Measurements from ENCODE around the gene CABLES1.
"Not testable (repeated sequence)": the region's sequence is repeated elsewhere in the genome, so short reads cannot be mapped to it uniquely, and the experiment has no call there.

CABLES1 gene

DNA sequence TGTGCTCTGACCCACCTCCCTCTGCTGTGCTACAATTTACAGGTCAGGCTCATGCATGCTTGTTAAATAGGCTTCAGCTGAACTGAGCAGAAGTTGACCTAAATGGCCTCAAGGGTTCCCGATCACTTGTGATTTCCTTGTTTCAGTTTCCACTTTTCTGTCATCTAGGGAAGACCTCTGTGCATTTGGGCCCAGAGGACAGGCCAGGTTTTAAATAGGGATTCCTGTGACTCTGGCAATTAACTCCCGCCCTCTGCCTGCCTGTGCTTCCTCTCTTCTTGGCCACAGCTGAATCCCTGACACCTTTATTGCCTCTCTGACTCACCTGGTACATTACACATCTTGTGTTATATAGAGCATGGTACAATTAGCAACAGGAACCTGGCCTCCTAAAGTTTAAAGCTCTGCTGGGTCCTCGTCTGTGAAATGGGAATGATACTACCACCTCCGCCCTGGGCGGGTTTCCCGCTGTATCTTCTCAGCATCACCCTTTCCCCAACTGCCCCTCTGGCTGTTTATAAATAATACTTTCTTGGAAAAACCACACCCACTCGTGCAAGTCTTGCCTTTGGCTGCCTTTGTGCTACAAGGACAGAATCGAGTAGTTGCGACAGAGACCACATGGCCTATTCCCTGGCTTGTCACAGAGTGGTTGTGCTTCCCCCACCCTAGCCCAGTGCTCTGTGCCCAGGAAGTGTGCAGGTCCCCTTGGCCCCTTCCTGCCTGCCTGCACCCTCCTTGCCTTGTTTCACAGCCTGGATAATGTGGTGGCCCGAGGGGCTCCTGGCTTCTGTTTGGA lies 7.9 kb downstream of the CABLES1 start:
- peak; percentile 19 for DNase-seq

DNA sequence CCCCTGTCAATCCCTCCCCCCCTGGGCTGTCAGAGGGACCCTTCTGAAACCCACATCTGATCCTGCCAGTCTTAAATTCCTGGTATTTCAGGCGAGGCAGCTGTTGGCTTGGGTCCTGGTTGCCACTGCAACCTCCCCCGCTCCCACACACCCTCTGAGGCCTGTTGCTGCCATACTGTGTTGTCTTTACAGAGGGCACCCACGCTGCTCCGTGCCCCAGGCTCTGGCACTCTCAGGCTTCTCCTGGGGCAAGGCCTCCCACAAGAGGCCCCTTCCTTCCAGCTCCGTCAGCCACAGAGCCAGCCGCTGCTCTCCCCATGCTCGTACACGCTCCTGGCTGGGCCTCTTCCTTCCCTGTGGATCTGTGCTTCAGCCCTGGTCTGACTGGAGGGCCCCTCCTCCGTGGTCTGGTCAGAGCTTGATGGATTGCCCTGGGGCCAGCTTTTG lies 8.6 kb downstream of the CABLES1 start:
- DNase-seq, result no peak

DNA sequence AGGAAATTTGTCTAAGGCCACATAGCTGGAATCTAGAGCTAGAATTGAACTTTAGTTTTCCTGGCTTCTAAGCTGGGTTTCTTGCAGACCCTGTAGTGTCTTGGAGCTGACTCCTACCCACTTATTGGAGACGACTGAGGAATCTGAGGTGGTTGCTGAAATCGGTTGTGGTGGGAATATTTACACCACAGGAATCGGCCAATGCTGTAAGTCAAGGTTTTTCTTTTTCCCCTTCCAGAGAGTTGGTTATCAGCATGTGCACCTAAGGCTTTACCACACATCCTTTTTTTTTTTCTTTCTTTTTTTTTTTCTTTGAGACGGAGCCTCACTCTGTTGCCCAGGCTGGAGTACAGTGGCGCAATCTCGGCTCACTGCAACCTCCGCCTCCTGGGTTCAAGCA lies 9.4 kb downstream of the CABLES1 start:
- DNase-seq, result no peak

DNA sequence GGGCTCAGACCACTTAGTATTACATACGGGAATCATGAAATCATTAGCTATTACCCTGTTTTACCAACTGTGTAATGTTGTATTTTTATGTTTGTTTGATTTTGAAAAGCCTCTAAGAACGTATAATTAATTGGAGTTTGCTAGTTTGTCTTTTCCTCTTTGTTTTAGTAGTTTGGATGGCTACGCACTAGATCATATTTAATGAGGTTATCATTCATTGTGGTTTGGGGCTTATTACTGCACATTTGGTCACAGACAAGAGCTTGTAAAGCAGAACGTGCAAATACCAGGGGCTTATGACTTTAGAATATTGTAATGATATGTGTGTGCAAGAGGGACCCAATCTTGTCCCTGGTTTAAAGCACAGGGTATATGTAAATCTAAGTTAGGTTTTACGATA lies 10.3 kb downstream of the CABLES1 start:
- DNase-seq, result no peak

DNA sequence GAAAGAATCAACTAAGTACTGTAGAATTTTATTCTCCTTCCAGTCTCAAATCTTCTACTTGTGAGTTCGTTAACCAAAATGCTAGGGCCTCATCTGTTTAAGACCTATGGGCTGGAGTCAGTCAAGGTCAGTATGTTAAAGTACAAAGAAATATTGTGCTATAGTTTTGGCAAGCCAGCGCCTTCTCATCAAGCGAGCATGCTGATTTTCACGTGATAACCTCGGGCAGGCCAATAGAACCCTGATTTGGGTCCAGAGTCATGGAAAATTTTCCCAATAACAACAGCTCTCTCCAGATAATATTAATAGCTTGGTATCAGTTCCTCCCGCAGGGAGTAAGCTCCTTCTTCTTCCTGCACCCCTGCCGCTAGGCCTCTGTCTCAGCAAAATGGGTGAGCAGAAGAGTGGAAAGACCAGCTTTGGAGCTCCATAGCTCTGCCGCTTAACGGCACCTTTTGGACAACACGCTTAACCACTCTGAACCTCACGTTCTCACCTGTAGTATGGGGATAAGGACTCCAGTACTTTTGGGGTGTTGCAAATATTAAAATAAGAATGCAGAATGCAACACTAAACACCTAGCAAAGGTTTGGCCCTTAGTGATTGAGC lies 11.7 kb downstream of the CABLES1 start:
- no peak for DNase-seq

DNA sequence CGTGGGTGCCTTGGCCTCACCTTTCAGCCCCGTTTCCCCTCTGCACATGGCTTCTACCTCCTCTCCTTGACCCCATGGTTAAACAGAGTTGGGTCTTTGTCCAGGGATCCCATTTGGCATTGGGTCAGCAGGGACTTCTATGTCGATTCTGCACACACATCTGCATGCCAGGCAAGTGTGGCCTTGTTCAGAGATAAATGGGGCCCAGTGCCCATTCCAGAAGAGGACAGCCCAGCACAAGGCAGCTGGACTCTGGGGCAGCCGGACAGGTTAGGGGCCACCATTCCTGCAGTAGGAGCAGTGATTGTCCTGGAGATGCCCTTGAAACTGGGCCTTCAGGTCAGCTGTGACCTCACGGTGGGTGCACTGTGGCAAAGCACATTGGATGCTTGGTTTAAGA lies 13.1 kb downstream of the CABLES1 start:
- DNase-seq, result no peak

DNA sequence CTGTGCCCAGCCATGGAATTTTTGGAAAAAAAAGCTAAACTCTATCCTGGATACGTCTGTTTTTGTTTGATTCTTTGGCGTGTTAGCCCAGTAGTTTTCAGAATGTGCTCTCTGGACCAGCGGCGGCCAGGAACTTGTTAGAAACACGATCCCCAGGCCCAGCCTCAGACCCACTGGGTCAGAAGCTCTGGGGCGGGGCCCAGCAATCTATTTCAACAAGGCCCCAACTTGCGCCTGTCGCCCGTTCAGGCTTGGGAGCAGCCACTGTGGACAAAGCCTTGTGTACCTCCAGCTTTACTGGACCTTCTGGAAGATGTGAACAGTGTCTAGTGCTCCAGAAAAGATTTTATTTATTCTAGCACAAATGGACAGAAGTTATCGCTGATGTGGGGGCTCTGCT lies 14.3 kb downstream of the CABLES1 start:
- no peak for DNase-seq

DNA sequence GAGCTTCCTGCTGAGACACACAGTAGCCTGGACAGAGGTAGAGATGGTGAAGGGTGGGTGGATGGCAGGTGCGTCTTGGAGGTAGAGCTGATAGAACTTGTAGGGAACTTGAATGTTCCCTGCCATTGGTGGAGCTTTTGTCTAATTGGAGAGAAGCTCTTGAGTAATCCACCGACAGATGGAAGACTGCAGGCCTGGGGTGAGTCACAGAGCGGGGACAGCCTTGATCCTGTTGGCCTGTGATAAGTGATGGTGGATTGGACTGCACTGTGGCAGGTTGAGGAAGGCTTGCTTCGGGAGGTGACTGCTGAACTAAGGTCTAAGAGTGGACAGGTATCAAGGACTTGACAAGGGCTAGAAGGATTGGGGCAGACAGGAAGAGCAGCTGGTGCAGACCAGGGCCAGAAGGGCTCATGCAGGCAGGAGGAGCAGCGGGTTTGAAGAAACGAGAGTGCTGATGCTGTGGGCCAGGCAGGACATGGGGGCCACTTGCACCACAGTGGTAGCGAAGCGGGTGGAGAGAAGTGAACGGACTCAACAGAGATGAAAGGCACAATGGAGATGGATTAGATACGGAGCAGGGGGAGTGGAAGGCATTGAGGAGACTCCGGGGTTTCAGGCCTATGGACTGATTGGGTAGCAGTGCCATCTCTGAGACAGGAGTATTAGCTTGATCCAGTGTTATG lies 16.3 kb downstream of the CABLES1 start:
- DNase-seq, result no peak

DNA sequence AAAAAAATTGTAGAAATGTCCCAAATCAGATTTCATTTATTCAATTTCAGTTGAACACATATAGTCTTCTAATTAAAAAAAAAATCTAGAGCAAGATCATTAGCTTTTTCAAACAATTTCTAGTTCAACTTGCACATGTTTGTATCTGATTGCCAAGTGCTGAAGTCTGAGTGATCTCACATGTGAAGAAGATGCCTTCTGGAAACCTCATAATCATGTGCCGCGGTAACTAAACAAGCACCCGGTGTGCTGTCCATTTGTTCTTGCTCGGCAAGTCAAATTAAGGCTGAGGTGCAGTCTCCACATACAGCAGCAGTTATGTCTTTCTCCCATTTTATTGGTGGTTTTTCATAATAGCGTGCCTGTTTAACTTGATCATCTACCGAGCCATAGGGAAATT lies 18.7 kb downstream of the CABLES1 start:
- DNase-seq, result no peak

DNA sequence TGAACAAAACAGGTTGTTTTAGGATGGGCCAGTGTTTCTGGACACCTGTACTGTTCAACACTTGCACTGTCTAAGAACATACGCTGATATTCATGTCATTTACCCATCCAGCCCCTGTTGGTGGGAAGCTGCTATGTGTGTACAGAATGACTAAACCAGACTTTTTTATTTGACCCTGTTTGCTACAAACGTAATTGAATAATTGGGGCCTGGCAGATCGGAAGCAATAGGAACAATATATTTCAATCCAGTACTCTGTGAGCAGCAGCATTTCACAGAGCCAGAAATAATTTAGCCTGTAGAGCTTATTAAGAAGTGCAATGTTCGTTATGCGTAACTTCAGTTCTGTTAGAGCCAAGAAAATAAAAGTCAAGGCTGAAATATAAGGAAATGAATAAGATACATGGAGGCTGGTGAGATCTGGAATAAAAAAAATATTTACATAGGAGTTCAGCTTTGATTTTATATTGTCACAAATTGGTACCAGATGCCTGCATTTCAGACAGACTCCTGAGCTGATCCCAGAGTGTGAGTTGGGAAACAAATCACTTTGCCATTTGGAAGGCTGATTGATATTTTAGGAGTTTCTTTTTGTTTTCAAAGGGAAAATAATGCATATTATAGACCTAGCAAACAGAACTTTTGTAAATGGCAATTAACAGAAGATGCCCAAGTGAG lies 19.7 kb downstream of the CABLES1 start:
- no peak for DNase-seq

DNA sequence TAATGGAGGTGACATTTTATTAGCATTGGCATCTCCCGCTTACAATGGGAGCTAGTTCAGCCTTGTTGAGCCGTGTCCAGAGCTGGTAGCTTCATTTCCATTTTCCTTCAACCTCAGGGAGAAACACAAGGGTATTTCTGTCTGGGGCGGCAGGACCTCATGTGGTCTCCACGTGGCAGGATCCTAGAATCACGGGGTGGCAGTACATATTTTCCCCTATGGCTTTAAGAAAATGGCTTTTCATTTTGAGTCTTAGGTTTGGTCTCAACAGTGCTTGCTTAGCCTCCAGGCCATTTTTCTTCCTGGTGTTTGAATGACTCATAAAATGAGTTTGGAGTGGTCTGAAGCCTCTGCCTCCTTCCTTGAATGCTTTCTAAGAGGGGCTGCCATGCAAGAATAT lies 20.3 kb downstream of the CABLES1 start:
- DNase-seq, result peak; percentile 88

DNA sequence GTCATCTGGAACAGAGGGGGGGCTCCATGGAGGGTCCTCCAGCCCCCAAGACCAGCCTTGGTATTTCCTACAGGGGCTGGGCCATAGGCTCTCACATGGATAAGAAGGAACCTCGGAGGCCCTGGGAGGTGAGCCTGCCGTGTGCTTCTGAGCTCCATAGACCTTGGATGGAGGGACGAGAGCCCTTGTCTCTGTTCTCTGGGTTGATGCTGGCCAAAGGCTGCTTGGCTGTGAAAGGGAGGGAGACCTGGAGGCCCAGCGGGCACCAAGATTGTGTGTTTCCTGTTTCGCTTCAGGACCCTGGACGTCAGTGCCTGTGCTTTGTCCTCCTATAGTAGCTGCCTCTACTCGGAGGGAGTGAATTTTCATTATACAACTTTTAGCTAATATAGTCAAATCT lies 20.8 kb downstream of the CABLES1 start:
- no peak for DNase-seq

DNA sequence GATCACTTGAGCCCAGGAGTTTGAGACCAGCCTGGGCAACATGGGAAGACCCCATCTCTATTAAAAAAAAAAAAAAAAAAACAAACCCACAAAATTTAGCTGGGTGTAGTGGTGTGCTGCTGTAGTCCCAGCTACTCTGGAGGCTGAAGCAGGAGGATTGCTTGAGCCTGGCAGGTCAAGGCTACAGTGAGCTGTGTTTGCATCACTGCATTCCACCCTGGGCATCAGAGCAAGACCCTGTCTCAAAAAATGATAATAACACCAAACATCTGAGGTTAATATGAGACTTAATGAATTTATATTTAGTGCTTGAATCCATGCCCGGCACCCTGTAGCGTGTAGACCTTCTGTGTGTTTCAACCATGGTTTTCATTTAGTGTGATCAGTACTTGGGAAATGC lies 22.8 kb downstream of the CABLES1 start:
- DNase-seq, result no peak

DNA sequence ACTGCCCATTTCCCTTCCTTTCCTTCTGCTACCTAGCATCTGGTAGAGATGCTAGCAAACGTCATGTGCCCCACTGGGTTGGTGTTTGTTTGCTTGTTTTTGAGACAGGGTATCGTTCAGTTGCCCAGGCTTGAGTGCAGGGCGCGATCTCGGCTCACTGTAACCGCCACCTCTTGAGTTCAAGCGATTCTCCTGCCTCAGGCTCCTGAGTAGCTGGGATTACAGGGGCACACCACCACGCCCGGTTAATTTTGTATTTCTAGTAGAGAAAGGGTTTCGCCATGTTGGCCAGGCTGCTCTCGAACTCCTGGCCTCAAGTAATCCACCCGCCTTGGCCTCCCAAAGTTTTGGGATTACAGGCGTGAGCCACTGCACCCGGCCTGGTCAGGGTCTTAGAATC lies 23.6 kb downstream of the CABLES1 start:
- DNase-seq, result not testable (repeated sequence)

DNA sequence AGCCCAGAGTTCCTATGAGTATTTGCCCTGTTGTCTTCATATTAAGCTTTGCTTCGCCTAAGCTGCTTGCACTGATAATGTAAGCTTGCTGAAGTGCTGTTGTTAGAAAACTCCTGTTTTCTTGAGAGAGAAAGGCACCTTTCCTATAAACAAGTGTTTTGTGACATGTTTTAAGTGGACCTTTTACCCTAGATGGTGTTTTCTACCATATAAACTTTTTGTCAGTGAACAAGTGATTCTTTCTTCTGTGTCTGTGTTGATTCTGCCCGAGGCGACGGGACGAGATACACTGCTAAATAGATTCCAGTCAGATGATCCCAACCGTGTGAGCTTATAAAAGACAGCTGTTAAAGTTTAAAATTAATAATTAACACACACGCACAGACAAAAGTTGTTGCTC lies 24.1 kb downstream of the CABLES1 start:
- DNase-seq, result no peak

DNA sequence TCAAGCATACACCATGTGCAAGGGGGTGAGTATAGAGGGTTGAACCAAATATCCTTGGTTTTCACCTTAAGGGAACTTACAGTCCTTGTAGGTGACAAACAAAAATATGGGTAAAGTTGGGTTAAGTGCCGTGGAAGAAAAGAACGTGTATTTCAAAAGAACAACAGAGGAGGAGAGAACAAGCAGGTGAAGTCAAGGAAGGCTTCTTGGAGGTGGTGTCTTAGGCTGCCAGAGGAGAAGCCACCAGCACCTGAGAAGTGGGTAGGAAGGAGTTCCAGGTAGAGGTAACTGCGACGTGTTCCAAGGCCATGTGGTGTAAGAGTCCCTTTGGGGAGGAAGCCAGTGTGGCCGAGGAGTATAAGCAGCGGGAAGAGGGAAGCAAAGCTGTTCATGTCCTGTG lies 27.2 kb downstream of the CABLES1 start:
- no peak for DNase-seq

DNA sequence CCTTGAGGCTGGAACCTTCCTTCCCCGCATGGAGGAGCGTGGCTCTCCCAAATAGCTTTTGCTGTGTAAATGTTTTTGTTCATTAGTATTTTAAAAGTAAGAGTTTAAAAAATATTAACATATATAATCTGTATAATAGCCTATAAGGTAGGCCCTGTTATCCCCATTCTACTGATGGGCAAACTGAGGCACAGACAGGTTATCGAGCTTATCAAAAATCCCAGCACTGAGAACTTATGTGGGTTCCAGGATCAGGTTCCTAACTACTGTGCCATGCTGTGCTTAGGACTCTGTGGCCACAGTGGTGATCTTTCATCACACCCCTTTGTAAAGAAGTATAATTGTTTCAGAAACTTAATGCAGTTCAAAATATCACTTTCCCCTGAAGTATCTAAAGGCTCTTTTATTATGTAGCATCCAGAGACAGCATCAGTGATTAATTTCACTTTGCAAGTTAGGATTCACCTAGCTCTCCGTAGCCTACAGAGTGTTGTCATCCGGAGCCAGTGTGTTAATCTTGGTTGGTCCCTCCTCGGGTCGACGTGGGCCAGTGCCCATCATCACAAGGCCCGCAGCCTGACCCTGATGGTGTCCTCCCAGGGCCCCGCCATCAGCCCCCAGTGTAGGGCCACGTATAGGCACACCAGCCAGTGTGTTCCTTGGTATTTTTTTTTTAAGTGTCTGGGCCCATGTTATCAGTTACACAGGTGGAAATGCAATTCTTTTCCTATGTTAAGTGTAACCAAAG lies 28.7 kb downstream of the CABLES1 start:
- DNase-seq, result no peak

DNA sequence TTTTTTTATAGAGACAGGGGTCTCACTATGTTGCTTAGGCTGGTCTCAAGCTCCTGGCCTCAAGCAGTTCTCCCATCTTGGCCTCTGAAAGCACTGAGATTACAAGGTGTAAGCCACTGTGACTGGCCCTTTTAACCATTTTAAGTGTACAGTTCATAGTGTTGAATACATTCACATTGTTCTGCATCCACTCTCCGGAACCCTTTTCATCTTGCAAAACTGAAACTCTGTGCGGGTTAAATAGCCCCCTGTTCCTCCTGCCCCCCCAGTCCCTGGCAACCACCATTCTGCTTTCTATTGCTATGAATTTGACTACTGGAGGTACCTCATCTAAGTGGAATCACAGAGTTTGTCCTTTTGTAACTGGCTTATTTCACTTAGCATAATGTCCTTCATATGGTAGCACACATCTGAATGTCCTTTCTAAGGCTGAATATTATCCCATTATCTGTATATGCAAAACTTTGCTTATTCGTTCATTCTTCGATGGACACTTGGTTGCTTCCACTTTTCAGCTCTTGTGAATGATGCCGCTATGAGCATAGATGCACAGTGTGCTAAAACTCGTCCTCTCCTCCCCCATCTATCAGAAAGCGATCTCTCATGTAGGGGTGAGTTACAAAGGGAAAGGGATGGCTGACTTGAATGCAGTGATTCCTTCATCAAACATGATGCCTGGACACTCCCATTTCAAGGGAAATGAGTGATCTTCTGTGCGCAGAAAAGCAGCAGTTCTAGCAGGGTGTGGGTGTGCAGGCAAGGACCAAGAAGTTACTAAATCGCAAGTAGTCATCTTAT lies 30.2 kb downstream of the CABLES1 start:
- no peak for DNase-seq

DNA sequence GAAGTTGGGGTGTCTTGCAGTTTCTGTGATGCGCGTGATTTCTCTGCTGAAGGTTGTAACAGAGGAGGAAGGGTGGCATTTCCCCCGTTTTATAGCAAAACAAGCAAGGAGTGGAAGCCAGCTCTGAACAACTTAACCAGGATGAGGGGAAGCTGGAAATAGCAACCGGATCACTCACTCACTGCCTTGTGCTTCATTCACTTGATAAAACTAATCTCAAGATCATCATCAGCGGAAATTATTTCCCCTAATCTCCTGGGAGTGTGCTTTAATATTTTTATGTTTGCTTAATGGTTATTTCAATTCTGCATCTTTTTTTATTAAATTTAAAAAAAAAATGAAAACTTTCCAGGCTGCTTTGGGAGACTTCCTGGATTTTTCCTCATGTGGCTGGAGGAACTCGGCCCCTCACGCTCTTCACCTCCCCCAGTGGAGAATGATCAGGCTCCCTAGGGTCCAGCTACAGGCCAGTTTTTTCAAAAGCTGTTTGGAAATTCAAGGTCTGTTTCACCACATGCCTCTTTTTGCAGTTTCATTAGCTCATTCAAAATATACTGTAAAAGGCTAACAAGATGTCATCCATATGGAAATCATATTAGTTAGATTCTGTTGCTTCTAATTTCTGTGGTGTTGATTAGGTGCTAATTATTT lies 31.7 kb downstream of the CABLES1 start:
- DNase-seq, result no peak

DNA sequence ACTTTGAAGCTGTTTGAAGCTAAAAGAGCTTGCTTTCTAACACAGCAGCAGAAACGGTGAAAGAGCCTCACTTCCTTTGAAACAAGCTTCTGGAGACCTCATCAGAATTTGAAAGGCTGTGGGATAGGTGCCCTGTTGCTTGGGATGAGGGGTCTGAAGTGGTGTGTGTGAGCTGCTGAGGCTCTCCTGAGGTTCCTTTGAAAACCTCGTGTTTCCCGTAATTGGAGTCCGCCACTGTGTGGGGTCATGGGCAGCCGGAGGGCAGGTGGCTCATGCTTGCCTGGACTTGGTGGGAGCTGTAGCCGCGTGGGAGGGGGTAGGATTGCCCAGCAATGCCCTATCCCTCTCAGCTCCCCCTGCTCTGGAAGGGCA lies 34.4 kb downstream of the CABLES1 start:
- DNase-seq, result no peak

DNA sequence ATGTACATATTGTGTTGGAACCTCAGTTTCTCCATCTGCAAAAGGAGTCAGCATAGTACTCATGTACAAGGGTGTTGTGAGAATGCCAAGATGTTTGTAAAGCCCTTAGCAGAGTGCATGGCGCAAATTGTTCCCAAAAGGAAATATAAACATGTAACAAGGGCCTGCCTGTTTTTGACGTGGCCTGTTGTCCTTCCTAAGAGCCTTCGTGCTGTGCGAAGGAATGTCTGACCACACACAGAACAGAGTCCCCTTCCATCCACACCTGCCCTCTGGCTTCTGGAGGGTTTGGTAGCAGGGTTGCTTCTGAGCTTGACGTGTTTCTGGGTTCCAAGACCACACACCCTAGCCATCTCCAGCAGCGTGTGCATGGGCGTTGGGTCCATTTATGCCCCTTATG lies 34.9 kb downstream of the CABLES1 start:
- DNase-seq, result no peak
